DMS153 treated with DMSO at 0.1 percent for 48 hours (cell line): ENCODE results near the gene ZNF619.
A peak's percentile ranks its signal among the peaks of the same experiment; 100 is the strongest.

Experiments
- DNase-seq: peaks from one replicate; lab custom pipeline; 2025; ENCODE audit not compliant: unreplicated experiment; lab: John Stamatoyannopoulos, UW

ZNF619 gene

DNA sequence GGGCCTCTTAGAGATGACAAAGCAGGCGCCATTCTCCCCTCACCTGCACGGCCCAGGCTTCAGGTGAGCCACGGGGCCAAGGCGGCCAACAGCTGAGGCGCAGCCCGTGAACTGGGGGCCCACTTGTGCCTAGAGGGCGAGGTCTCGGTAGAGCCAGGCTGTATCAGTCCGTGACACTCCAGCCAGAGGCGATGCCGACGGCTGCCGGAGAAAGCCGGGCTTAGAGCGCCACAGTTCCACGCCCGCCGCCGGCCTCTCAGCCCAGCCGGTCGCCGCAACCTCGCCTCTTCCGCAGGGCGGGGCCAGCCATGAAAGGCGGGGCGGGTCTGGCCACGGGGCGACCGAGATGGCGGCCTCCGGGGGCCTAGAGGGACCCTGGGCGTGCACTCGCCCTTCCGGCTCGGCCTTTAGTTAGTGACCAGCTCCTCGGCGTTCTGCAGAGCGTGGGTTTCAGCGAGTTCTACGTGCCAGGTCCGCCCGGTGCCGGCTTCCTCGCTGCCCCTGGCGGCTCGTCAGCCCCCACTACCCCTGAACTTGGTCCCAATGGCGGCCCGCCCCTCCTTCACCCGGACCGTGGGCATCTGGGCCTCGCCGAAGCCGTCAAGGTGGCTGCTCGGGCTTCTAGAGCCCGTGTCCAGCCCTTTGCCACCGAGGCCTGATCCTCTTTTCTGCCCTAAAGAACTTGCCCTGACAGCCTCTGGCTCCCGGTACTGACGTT lies 47.8 kb downstream of the ZNF619 start, which contains the start of gene ZNF621:
Gene ZNF621 (plus strand): TSS at position 393 of the 718 bp plus-strand sequence. CDS start 881 bp downstream, outside the sequence.
- peak; percentile 35 for DNase-seq

DNA sequence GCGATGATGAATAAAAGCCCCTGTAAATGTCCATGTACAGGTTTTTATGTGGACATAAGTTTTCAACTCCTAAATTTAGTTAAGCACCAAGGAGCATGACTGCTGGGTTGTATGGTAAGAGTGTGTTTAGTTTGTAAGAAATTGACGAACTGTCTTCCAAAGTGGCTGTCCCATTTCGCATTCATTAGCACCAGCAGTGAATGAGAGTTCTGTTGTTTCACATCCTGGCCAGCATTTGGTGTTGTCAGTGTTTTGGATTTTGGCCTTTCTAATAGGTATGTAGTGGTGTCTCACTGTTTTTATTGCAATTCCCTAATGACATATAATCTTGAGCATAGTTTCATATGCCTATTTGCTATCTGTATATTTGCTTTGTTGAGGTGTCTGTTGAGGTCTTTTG lies 51.5 kb downstream of the ZNF619 start:
- DNase-seq: no peak

DNA sequence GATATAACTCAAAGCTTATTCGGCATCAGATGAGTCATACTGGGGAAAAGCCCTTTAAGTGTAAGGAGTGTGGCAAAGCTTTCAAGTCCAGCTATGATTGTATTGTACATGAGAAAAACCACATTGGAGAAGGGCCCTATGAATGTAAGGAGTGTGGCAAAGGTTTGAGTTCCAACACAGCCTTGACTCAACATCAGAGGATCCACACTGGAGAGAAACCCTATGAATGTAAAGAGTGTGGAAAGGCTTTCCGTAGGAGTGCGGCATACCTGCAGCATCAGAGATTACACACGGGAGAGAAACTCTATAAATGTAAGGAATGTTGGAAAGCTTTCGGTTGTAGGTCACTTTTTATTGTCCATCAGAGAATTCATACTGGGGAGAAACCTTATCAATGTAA lies 55.3 kb downstream of the ZNF619 start:
- DNase-seq: no peak

DNA sequence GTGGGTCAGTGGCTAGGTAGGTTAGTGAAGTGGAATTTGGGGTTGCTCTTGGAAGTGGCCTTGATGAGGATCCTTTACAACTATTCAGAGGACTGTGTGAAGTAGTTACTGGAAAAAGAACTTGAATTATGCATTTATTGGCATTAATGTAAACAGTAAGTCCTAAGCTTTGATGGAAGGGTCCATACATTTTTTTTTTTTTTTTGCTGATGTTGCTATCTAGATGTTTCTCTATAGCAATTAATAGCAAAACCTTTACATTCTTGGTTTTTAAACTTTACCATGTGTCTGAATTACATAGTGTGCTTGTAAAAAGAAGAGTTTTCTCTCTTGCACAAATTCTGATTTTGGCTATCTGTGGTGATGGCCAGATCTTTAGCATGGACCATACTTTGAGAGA lies 57.4 kb downstream of the ZNF619 start:
- DNase-seq: no peak
